ENCODE measurements around the gene TRAM2. TPM values are rescaled to one million over a fixed set of nuclear protein-coding genes. Genes with fewer than 3 reads are reported as not detected.

Gene TRAM2
- total and polyA plus RNA-seq, 2 of the 8 experiments (the other 6 are each of a cell fraction or from before 2014, with no cell fraction given): 9.0 to 21.4 TPM

DNA sequence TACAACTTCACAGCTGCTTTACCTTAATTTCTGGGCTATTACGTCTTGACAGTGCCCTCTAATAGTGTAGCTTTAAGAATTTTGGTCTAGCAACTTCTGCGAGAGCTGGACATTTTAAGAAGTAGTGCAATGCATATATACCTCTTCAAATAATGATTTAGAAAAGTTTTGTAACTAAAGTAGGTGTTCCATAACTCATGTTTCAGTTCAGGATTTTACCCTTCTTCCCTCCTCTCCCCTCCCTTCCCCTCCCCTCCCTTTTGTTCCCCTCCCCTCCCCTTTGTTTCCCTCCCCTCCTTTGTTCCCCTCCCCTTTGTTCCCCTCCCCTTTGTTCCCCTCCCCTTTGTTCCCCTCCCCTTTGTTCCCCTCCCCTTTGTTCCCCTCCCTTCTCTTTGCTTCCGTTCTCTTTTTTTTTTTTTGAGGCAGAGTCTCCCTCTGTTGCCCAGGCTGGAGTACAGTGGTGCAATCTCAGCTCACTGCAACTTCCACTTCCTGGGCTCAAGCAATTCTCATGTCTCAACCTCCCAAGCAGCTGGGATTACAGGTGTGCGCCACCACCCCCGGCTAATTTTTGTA is 28.8 kb upstream of the TRAM2 start:
- no peak overlapping the region for H3K27ac ChIP-seq (ENCODE audit: low read depth, low read length)
- H3K23ac ChIP-seq (ENCODE audit: insufficient read length): no peak overlapping the region
- no peak overlapping the region for H3K4me3 ChIP-seq (ENCODE audit: extremely low read depth in 1 of 4, insufficient read depth in 2 of 4, low read depth in 3 of 4, low read length in 4 of 4)
- POLR2A ChIA-PET (ENCODE audit: partially characterized antibody): no interaction called here
- H4K8ac ChIP-seq (ENCODE audit: extremely low read depth, insufficient read depth, low read length): no peak overlapping the region
- FAIRE-seq: no peak
- H2BK20ac ChIP-seq (ENCODE audit: low read length): no peak overlapping the region
- H4K91ac ChIP-seq (replicated peaks; ENCODE audit: insufficient read length, low read length): no peak overlapping the region
- H2AK5ac ChIP-seq (ENCODE audit: low read depth, low read length): no peak overlapping the region
- H4K20me1 ChIP-seq (replicated peaks in 1 of 2; ENCODE audit: control insufficient read depth in 1 of 2, insufficient read depth in 2 of 2, low read length in 2 of 2): no peaks in the 10 kb centered on the region
- H3K23me2 ChIP-seq (ENCODE audit: low read depth, low read length): no peaks in the 10 kb centered on the region
- no peak overlapping the region for H3K4ac ChIP-seq (replicated peaks; ENCODE audit: insufficient read length, low read depth, low read length)
- no peaks in the 10 kb centered on the region for H3K4me1 ChIP-seq (replicated peaks in 1 of 4; ENCODE audit: control insufficient read depth in 3 of 4, insufficient read depth in 4 of 4, low read length in 3 of 4)
- no peak overlapping the region for H3K14ac ChIP-seq (ENCODE audit: insufficient read length)
- H3K18ac ChIP-seq (ENCODE audit: extremely low read depth, low read length): no peak overlapping the region
- no peak overlapping the region for H4K5ac ChIP-seq (ENCODE audit: insufficient read length, low read depth, low read length)
- no peaks in the 10 kb centered on the region for H3K27me3 ChIP-seq (replicated peaks in 1 of 4; ENCODE audit: control insufficient read depth in 3 of 4, extremely low read depth in 1 of 4, insufficient read depth in 3 of 4, low read length in 3 of 4)
- H2BK15ac ChIP-seq (ENCODE audit: low read length): no peak overlapping the region
- H3K79me2 ChIP-seq (ENCODE audit: control insufficient read depth in 1 of 2, insufficient read depth in 2 of 2, low read length in 2 of 2): no peaks in the 10 kb centered on the region
- TF ChIP-seq ASH2L (IDR thresholded peaks at IDR 0.05; ENCODE audit: low read length): no peak
- no peak for TF ChIP-seq SUZ12 (IDR thresholded peaks at IDR 0.05; ENCODE audit: low read length)
- TF ChIP-seq HDAC6 (IDR thresholded peaks at IDR 0.05; ENCODE audit: low read depth, low read length): no peak
- no peak for TF ChIP-seq RNF2 (IDR thresholded peaks at IDR 0.05; ENCODE audit: borderline replicate concordance, low read depth, low read length, missing control alignments, poor library complexity, severe bottlenecking)
- TF ChIP-seq YY1 (IDR thresholded peaks at IDR 0.05; ENCODE audit: low read depth, low read length): no peak
- no peak for TF ChIP-seq CHD2 (IDR thresholded peaks at IDR 0.05; ENCODE audit: low read length)
- no peak for TF ChIP-seq POLR2A (IDR thresholded peaks at IDR 0.05; ENCODE audit: control extremely low read depth in 1 of 2, low read depth in 2 of 2, low read length in 2 of 2)
- TF ChIP-seq FOSL1 (IDR thresholded peaks at IDR 0.05; ENCODE audit: insufficient read depth, low read depth, low read length): no peak
- TF ChIP-seq BACH1 (IDR thresholded peaks at IDR 0.05; ENCODE audit: low read length): no peak
- TF ChIP-seq POLR2AphosphoS5 (IDR thresholded peaks at IDR 0.05; ENCODE audit: low read depth, low read length): no peak
- TF ChIP-seq SP2 (IDR thresholded peaks at IDR 0.05; ENCODE audit: low read length): no peak
- TF ChIP-seq TCF12 (IDR thresholded peaks at IDR 0.05; ENCODE audit: low read depth, low read length): no peak
- H3K36me3 ChIP-seq (ENCODE audit: control insufficient read depth in 2 of 4, insufficient read depth in 4 of 4, low read length in 3 of 4): no peaks in the 10 kb centered on the region
- H2BK5ac ChIP-seq (ENCODE audit: low read depth, low read length): no peak overlapping the region
- no peaks in the 10 kb centered on the region for H3K79me1 ChIP-seq (ENCODE audit: low read depth, low read length)
- no peak overlapping the region for H3K9ac ChIP-seq (replicated peaks in 1 of 4; ENCODE audit: extremely low read depth in 1 of 4, low read depth in 3 of 4, low read length in 3 of 4)
- no peak for DNase-seq (ENCODE audit: low read depth in 1 of 2, low spot score in 2 of 2)
- CTCF ChIA-PET (ENCODE audit: partially characterized antibody): interaction anchor here (0.6 to 4.3 kb wide), 7 partner anchors 10 to 185 kb away, joined by 3 to 18 read pairs (median 4); no protein-coding TSS in a partner anchor
- no peak overlapping the region for H2BK12ac ChIP-seq (ENCODE audit: low read depth, low read length)
- 83% methylated on average over 4 of the region's 5 CpGs; no CpG with 5 or more reads in 1 of the 2 experiments for WGBS, 2 experiments (ENCODE audit: extremely low coverage in 1 of 2, insufficient coverage in 1 of 2, insufficient read length in 1 of 2, insufficient replicate concordance in 2 of 2, low coverage in 1 of 2, low lambda C conversion rate in 2 of 2, missing lambda C conversion rate in 1 of 2)
- no peak overlapping the region for H2BK120ac ChIP-seq (replicated peaks; ENCODE audit: low read depth, low read length)
- no peaks in the 10 kb centered on the region for H3K9me3 ChIP-seq (ENCODE audit: insufficient read depth in 2 of 2, low read depth in 1 of 2, low read length in 1 of 2)
- H3K56ac ChIP-seq (replicated peaks; ENCODE audit: insufficient read length, low read depth, low read length): no peak overlapping the region
- H2AFZ ChIP-seq (ENCODE audit: low read length): no peak overlapping the region
- no peak overlapping the region for H3K4me2 ChIP-seq (ENCODE audit: insufficient read depth in 1 of 2, low read depth in 2 of 2, low read length in 2 of 2)
